Measurements from ENCODE around the gene LRSAM1.
A peak's percentile ranks its signal among the peaks of the same experiment; 100 is the strongest.

Gene LRSAM1

DNA sequence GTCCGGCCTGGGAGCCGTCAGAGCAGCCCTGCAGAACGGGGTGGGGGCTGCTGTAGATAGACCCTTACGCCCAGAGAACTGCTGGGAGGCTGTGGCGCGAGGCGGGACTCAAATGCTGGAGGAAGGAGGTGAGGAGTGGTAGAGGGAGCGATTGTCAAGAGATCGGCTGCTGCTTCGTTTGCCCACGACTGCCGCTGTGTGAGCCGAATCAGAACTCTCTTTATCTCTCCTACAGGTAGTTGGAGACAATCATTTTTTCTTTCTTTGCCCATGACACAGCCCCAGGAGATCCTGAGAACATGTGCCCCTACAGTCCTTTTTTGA is 26.7 kb upstream of the LRSAM1 start:
- peak overlapping the region; percentile 61 for H3K4me3 ChIP-seq (ENCODE audit: low read depth, low read length)

DNA sequence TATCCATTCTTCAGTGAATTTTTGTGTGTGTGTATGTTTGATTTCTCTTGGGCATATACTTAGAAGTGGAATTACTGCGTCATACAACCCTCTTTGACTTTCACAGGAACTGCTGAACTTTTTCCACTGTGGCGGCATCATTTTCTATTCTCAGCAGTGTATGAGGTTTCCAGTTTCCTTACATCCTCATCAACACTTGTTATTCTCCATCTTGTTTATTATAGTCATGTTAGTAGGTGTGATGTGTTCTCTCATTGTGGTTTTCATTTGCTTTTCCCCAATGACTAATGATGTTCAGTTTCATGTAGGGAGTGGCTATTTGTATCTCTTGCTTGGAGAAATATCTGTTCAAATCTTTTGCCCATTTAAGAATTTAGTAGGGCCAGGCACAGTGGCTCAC is 24.6 kb upstream of the LRSAM1 start:
- no peak overlapping the region for H3K4me3 ChIP-seq (ENCODE audit: low read depth, low read length)

DNA sequence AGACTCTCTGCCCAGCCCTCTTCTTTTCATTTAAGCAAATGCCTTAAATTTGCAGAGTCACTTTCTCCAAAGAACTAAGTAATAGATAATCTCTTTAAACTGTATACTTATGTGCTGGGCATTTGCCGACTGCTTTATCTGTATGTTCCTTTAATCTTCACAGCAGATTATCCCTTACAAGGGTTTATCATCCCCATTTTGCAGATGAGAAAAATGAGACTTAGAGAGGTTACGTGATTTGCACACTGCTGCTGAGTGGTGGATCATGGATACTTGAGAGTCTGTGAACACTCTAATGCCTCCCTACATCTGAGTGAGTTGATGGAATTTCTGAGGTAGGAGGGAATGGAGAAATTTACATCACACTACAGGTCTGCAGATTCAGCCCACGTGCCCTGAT is 23.0 kb upstream of the LRSAM1 start:
- no peak overlapping the region for H3K4me3 ChIP-seq (ENCODE audit: low read depth, low read length)

DNA sequence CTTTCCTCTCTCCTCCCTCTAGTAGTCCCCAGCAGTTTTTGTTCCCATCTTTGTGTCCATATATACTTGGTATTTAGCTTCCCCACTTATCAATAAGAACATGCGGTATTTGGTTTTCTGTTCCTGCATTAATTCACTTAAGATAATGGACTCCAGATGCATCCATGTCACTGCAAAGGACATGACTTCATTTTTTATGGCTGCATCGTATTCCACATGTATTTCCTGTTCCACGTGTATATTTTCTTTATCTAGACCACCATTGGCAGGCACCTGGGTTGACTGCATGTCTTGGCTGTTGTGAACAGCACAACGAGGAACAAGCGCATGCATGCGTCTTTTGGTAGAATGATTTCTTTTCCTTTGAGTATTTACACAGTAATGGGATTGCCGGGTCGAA is 20.9 kb upstream of the LRSAM1 start:
- no peak overlapping the region for H3K4me3 ChIP-seq (ENCODE audit: low read depth, low read length)

DNA sequence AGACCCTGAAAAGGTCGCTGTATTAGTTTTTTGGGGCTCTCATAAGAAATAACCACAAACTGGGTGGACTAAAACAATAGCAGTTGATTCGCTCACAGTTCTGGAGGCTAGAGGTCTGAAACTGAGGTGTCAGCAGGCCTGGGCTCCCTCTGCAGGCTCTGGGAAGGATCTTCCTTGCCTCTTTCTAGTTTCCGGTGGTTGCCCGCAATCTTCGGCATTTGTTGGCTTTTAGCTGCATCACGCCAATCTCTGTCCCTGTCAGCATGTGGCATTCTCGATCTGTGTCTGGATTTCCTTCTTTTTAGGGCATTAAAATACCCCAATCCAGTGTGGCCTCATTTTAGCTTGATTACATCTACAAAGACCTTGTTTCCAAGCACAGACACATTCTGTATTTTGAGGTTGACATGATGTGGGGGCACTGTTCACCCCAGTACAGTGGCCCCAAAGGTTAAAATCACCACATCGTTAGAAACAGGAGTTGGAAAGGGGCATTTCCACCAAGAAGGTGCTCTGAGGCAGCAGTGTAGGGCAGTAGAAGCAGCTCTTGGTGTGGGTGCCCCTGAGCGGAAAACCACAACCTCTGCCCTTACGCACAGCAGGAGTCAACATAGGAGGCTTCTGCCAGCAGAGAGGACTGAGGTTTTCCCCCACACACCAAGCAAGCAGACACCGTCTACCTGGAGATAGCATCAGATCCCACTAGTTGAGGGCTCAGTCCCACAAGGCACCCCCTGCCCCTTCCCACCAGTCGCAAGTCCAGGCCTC is 13.6 kb upstream of the LRSAM1 start:
- no peak overlapping the region for H3K4me3 ChIP-seq (ENCODE audit: low read depth, low read length)

DNA sequence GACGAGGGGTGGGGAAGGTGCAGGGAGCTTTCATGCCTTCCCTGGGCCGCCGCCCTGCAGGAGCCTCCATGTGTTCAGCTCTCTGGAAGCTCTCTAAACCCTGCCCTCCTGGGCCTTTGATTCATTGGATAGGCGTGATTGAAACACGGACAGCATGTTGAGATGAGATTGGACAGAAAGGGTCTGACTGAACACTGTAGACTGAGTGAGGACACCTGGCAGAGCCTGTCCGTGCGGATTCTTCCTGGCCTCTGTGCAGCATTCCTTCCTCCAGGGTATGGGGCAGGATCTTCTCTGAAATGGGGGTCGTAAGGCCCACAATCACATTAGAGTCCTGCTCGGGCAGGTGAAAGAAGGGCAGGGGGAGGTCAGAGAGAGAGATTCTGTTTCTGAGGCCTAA is 12.9 kb upstream of the LRSAM1 start:
- H3K4me3 ChIP-seq (ENCODE audit: low read depth, low read length): no peak overlapping the region

DNA sequence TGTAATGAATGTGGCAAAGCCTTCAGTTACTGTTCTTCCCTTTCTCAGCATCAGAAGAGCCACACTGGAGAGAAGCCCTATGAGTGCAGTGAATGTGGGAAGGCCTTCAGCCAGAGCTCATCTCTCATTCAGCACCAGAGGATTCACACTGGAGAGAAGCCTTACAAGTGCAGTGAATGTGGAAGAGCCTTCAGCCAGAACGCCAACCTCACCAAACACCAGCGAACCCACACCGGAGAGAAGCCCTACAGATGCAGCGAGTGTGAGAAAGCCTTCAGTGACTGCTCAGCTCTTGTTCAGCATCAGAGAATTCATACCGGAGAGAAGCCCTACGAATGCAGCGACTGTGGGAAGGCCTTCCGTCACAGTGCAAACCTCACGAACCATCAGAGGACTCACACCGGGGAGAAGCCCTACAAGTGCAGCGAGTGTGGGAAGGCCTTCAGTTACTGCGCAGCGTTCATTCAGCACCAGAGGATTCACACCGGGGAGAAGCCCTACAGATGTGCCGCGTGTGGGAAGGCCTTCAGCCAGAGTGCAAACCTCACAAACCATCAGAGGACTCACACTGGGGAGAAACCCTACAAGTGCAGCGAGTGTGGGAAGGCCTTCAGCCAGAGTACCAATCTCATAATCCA is 6.9 kb upstream of the LRSAM1 start:
- no peak overlapping the region for H3K4me3 ChIP-seq (ENCODE audit: low read depth, low read length)

DNA sequence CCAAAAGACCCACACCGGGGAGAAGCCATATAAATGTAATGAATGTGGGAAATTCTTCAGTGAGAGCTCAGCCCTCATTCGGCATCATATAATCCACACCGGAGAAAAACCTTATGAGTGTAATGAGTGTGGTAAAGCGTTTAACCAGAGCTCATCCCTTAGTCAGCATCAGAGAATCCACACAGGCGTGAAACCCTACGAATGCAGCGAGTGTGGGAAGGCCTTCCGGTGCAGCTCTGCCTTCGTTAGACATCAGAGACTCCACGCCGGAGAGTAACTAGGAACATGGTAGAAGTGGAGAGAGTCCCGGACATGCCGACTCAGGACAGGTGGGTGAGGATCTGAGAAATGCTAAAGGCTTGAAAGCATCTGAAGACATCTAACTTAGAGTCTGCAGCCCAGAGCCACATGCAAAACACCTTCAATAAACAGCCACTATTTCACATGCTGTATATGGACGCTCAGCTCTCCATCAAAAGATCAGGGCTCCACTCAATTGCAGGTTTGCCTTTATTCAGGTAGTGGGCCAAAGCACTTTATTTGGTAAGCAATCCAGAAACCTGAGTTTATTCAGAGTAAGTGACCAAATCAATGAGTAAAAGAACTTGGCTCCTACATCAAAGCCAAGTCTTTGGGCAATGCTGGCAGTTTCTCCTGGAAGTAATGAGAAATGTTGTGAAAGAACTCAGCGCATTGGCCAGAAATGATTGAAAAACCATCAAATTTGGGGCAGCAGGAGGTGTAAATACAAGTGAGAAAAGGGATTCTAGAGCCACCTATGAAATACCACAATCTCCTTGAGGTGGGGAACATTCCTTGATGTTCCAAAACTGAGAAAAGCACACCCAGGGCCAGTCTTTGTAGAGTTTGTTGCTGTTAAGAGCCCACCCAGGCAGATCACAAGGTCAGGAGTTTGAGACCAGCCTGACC is 6.1 kb upstream of the LRSAM1 start:
- no peak overlapping the region for H3K4me3 ChIP-seq (ENCODE audit: low read depth, low read length)

DNA sequence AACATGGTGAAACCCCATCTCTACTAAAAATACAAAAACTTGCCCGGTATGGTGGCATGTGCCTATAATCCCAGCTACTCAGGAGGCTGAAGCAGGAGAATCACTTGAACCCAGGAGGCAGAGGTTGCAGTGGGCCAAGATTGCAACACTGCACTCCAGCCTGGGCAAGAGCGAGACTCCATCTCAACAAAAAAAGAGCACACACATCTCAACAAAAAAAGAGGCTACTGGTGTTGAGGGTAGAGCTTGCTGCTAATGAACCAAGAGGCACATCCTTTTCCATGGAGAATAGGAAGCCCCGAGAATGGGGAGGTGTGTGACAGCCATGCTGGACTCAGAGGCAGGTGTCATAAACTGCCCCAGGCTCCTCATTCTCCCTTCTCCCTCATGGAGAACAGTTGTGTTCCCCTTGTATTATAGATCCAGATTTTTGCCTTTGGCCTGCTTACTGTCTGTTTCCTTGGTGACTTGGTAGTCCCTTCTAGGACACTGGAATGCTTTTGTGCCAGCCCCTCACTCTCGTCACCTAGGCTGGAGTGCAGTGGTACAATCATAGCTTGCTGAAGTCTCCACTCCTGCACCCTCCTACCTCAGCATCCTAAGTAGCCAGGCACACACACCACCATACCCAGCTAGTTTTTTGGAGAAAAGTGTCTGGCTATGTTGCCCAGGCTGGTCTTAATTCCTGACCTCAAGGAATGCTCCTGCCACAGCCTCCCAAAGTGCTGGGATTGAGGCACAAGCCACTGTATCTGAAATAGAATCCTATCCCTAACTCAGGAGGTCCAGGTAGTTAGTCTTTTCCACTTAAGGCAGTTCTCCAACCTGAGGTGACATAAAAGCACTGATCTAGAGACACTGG is 5.2 kb upstream of the LRSAM1 start:
- no peak overlapping the region for H3K4me3 ChIP-seq (ENCODE audit: low read depth, low read length)

DNA sequence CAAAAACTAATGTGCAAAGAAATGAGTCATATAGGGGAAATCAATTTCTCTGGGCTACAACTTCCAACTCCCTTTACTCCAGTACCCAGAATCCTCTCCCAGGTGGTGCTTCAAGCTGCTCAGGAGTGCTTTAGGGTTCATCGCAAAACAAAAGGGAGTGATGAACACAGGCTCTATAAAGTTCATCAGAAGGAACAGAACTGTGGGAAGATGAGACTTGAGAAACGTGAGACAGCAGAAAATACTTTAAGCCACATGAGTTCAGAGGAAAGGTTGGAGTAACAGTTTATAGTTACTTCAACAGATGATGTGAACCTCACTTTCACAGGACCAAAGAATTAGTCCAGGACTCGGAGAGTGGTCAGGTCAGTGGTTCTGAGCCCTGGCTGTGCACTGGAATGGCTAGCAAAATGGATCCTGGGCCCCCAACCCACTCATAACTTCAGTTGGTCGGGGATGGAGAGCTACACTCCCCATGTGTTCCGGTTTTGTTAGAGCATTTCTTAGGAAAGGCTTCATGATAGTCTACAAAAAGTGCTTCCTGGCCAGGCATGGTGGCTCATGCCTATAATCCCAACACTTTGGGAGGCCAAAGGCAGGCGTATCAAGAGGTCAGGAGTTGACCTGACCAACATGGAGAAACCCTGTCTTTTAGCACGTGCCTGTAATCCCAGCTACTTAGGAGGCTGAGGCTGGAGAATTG is 4.4 kb upstream of the LRSAM1 start:
- H3K4me3 ChIP-seq (ENCODE audit: low read depth, low read length): no peak overlapping the region

DNA sequence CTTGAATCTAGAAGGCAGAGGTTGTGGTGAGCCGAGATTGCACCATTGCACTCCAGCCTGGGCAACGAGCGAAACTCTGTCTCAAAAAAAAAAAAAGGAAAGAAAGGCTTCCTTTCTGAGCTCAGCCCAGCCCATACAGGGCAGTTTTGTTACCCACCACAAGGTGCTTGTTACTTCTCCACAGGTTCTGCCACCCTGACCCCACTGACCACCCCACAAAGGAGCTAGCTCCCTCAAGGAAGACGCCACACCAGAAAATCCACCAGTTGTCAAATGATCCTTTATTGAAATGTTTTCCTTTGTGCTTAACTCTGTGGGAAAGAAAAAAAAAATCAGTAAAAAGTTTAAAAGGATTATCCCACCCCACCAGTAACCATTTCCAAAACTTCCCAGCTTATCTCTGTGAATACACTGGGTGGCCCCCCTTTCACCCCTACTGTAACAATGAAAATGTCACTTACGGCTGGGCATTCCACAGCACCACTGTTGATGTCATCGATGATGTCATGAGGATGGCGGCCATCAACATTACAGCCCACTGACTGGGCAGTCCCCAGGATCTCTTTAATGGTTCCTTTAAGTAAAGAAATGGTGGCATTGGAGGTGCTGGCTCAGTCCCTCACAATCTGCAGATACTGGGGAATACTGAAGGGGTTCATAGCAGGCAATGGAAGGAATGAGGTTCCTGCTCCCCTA is 3.7 kb upstream of the LRSAM1 start:
- no peak overlapping the region for H3K4me3 ChIP-seq (ENCODE audit: low read depth, low read length)

DNA sequence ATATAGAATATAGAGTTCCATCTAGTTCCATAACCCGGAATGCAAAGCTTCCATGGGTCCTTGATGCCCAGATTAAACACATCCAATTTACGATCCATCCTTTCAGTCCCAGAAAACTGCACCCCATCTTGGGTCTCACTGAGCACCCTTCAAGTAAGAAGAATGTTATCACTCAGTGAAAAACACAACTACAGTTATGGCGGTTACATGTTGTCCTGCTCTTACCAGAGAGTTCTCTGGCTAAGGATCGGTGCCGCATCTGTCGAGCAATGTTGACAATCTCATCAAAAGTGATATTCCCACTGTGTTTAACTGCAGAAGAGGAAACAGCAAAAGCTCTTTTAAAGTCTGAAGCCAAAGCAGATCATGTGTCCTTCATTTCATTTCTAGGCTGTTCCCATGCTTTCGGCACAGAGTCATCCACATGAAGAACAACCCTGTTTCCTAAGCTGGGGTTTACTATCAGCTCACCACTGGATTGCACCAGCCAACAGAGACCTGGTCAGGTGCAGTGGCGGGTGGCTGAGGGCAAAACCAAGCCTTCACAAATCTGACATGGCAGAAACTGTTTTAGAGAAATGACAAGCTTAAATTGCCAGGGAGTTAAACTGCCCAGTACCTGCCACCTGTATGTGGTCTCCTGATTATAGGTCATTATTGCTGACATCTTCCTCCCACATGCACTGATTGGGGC is 3.1 kb upstream of the LRSAM1 start:
- H3K4me3 ChIP-seq (ENCODE audit: low read depth, low read length): no peak overlapping the region

DNA sequence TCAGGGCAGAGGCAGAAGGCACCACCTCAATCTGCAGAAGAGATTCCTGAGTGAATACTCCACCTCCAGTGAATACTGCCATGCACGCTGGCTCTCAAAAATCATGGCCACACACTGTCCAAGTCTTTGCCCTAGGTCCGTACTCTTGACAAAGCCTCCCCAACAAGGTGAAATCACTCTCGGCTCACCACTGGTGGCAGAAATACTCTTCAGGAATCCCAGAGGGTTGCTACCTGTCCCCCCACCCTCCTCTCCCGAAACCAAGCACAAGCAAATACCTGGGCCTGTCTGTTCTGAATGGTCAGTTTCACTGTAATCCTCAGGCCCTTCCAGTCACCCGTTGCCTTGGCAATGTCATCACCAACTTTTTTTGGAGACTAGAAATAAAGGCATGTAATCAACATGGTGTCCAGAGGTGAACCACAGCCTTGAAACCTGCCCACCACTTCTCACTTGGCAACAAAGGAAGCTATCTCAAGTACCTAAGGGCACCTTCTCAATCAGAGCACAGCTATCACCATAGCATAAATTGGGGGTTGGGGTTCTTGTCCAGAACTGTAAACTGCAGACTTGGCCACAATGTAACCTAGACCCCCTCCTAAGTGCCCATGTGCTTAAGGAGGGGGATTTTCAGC is 1.9 kb upstream of the LRSAM1 start:
- H3K4me3 ChIP-seq (ENCODE audit: low read depth, low read length): peak overlapping the region; percentile 96

DNA sequence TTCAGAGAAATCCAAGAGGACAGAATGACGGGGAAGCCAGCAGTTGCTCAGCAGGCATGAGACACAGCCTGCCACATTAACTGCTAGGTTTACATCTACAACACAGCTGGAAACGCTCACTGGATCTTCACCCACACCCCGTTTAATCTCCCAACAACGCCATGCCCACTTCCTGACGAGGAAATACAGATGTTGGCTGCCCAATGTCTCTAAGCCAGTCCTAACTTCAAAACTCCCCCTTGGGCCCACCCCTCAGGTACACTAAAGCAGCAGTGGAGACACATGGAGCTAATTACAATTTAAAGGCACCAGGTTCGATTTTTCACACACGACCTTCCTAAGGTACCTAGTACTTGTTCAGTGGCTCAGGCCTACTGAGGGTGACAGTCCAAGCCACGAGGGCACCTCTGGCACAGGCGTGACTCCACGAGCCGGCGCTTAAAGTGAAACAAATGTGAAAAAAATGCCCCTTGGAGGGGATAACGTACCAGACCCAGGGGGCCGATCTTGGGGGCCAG is 1.0 kb upstream of the LRSAM1 start:
- peak overlapping the region; percentile 96 for H3K4me3 ChIP-seq (ENCODE audit: low read depth, low read length)

DNA sequence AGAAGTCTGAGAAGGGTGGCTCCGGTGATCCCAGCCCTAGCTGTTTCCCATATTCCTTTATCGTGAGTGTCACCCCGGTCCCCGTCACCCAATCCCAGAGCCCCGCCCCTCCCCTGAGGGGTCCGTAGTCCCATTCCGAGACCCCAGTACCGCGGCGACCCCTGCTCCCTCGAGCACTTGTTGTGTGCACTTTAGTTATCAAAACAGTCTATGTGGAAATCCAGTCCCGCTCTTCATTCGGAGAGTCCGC is 223 bp downstream of the LRSAM1 start:
- H3K4me3 ChIP-seq (ENCODE audit: low read depth, low read length): peak overlapping the region; percentile 96

DNA sequence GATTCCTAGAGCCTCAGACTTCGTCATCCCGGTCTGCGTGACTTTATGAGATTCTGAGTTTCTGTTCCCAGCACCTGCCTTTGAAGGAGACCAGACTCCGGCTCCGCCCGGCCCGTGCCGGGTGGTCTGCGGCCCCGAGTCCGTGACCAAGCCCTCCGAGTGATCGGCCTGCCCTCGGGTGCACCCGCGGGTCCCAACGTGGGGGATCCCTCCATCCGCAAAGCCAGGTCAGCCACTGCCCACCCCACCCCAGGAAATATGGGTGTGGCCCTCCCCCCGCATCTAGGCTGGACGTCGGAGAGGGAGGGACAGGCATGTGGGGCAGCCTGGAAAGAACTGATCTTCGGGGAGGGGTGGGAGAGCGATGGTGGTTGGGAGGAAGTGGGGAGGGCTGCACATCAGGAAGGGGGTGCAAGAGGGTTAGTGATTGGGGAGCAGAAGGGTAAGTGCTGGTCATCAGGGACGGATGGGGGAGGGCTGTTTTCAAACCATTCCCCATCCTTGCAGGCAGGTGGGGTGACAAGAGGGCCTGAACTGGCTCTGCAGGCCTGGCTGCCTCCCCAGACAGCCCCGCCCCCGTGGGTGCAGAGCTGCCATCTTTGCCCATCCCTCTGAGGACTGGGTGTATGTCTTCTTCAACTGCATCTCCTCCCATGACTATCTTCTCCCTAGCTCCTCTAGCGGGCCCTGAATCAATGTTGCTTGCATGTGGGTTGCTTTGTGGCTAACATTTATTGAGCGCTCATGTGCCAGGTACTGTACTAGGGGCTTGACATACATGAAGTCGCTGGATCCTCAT is 747 bp downstream of the LRSAM1 start:
- peak overlapping the region; percentile 96 for H3K4me3 ChIP-seq (ENCODE audit: low read depth, low read length)

DNA sequence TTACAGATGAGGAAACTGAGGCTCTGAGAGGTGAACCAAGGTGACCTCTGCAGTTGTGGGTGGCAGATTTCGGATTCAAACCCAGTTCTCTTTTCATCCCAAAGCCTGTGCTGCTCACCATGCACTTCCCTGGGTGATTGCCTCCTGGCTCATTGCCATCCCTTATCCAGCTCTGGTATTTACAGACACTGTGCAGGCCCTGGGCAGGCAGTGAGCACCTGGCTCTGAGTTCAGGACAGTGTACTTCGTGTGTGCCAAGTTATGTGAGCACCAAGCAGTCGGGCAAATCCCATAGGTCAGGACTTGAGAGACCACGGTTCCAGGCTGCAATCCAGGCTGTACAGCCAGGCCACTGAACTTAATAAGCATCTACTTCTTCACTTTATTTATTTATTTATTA is 1.4 kb downstream of the LRSAM1 start:
- no peak overlapping the region for H3K4me3 ChIP-seq (ENCODE audit: low read depth, low read length)

Data from iPS-11a (cell line).